Superior temporal gyrus (tissue), 1 donor: ENCODE measurements around the gene OPN1SW.

Experiments used
- DNase-seq: peaks from one replicate; pipeline ENCODE4 v3.0.0-alpha.2; 2016; ENCODE audit errors: extremely low spot score

OPN1SW gene

DNA sequence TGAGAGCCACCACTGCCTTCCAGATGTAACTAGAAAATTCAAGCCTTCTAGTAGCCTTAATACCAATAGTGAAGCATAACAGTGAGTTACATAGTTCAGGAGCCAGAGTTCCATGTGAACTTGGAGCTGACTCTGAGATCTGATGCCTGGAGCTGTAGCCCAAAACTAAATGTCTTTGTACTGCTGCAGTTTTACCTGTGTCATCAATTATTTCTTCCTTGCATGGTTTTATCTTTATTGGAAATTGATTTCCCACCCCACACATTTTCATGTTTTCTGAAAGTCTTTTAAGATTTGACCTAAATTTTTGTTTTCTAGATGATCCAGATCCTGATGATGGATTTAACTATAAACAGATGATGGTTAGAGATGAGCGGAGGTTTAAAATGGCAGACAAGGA, 17.0 kb downstream of the OPN1SW start:
- no peak for DNase-seq

DNA sequence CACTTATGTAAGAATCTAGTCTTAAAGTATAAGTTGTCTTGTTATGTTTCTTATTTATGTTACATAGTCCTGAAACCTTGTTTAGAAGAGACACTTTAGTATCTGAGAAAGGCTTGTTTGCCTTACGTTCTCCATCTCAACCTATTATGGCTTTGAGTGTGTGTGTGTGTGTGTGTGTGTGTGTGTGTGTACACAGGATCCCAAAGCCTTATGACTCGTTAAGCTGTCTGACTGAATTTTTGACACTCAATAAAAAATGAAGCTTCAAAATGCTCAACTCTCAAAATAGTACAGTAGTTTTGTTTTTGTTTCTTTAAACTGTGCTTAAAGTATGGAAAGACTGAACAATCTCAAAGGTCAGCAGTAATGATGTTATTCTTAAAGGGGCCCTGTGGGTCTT, 18.4 kb downstream of the OPN1SW start:
- DNase-seq: no peak

DNA sequence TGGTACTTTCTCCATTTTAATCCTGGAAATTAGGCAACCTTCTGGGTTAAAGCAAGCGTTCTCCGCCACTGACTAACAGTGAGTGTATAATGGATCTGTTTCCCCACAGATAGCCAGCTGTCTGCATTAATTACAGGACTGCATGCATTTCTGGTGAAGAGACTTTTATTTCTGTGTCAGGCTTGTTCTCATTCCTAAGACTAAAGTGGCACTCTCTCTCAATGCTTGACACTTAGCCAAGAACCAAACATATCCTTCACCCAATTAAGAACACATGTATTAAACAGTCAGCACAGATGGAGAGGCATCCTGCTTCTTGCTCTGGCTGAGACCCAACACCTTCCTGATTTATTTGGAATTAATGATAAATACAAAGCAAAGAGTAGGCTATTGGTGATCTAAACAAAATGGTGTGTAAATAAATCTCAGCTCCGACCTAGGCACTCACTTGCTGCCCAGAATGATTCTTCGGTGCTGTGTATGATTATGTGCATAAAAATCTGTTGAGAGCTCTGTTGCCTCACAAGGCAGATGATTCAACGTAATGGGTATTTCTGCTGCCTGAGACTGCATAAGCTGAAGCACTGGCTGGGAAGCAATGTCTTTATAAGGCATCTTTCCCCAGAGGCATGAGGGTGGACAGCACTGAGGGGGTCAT, 19.6 kb downstream of the OPN1SW start:
- DNase-seq: peak; percentile 62

DNA sequence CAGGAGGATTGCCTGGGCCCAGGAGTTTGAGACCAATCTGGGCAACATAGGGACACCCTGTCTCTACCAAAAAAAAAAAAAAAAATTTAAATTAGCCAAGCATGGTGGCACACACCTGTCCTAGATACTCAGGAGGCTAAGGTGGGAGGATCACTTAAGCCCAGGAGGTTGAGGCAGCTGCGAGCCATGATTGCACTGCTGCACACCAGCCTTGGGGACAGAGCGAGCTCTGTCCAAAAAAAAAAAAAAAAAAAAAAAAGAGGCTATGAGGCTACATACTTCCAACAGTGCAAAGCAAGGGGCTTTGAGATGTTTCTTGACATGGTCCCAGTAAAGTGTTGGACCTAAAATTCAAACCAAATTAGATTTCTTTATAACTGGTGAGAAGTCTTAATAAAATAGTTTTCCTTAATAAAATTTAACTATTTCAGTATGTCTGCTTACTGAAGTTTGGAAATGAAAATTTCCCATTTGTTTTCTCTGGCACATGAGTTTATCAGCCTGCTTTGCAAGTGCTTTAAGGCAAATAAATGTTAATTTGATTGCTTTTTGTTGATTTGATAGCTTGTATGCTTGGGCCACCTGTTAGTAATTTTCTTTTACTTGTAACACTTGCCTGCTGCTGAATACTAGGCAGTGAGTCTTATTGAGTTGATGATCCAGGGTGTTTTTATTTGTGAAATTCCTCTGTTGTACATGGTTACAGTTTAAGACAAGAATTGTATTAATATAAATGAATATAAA, 20.3 kb downstream of the OPN1SW start:
- DNase-seq: no peak

DNA sequence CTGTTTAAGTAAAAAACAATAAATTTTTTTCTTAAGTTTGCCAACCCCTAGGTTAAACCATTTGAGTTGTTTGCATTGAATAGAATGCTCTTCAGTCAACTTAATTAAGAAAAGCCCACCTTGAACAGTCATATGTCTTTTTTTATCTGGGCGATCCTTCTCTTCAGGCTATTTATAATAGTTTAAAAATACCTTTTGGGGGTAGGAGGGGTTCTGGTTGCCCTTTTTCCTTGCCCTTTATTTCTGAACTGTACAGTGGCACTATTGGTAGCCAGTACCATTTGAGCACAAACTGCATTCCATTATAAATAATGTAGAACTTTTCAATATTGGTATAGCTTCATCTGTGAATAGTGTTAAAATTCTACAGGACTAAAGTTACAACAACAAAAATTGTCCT, 23.3 kb downstream of the OPN1SW start:
- DNase-seq: no peak

DNA sequence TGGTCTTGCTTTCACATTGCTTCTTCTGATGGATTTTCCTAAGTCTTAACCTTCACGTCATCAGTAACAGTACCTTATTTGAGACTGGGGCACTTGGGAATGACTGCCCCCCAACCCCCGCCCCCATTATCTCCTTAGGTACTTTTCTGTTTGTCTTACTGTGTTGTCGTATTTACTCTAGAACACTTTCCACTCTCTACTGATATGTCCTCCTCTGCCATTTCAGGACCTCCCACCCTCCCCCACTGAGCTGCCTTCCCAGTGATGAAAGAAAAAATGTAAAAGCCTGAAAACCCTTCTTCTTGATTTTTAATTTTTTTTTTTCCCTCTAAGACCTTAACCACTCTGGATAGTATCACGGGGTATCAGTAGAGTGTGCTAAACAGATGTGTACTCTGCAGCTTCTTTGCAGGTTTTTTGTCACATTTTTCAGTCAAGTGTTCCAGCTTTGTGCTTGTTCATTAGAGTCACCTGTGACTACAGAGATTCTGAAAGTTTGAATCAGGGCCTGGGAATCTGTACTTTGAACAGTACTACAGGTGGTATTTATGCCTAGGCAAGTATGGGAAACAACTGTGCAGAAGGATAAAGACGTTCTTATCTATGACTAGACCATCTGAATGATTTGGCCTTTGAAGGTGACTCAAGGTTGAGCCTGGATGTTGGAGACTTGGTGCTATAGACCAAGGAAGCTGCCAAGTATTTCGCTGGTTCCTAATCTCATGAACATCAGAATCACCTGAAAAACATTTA, 28.1 kb downstream of the OPN1SW start:
- no peak for DNase-seq

DNA sequence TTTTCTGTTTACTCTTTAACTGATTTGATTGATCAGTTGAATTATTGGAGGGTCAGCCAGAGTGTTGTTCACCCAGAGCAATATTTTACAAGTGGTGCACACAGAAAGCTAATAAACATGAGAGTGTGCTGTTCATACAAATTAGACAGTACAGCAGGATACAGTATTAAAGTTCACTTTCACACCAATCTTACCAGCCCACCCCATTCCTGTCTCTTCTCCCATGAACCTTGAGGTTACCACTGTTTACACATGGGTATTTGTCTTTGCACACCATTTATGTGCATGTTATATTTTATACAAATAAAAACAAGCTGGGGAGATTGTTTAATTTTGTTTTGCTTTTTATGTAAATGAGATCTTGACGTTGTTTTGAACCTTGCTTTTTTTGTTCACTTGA, 29.9 kb downstream of the OPN1SW start:
- DNase-seq: no peak

DNA sequence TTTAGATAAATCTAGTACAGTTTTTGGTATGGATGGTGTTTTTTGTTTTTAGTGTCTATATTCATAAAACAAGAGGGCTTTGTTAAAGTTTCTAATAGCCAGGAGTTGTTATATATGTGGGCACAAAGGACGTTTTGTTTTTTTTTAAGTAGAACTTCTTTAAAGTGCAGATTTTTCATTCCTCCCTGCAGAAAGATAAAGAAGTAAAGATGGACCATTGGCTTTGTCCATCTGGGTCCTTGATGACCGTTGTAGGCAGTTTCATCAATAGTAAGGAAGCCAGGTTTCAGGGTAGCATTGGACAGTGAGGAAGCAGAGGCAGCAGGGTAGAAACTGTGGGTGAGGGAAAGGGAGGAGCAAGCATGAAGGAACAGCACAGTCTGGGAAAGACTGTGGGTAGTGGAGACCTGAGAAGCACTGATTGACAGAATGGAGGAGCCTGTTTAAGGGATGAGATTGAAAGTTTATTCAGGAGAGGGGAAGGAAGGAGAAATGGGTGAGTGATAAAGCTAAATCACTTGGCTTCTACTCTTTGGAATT, 31.2 kb downstream of the OPN1SW start:
- no peak for DNase-seq

DNA sequence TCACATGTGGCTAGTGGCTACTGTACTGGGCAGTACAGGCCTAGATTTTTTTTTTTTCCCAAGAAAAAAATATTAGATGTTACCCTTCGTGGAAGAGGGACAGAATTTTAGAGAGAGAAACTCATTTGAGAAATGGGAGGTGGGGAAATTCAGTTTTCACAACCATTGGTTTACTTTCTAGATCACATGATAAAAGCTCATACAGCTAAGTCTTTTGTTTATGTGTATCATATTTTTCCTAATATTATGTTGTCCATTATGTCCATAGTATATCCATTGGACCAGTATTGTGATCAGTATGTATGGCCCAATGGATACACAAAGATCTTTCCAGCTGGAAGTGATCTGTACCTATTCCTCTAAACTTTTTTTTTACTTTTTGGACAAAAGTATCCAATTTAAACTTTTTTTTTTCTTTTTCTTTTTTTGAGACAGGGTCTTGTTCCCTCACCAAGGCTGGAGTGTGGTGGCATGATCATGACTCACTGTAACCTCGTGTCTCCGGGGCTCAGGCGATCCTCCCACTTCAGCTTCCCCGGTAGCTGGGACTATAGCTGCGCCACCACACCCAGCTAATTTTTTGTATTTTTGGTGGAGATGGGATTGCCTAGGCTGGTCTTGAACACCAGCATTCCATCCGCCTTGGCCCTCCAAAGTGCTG, 32.4 kb downstream of the OPN1SW start:
- DNase-seq: no peak

DNA sequence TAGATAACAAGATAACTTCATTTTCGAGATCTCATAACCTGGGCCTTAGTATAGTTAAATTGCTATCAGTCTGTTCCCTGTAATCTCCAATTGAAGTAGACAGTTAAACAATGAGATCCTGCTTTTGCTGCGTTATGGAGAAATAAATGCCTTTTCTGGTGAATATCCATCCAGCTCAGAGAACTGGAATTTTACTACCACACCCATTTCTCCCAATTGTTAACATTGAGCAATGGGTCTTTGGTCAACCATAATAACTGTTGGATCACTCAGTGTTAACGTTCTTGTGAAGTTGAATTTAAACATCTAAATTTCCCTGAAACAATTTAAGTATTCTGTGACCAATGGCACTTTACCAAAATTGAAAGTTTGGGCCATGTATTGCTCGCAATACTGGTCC, 33.4 kb downstream of the OPN1SW start:
- no peak for DNase-seq

DNA sequence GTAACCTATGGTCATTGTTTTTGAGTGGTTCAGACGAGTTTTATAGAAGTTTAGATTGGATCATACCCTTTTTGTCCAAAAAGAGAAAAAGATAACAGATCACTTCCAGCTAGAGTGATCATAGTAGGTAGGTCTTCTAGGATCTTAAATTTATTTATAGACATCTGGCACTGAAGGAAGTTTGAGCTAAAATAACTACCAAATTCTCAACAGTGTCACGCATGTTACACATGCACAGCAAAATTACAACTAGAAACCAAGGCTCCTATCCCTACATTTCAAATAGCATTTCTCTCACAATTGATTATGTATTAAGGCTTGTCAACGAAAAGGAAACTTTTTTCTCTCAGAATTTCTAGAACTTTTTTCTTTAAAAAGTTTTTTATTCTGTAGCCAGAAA, 34.1 kb downstream of the OPN1SW start:
- no peak for DNase-seq

DNA sequence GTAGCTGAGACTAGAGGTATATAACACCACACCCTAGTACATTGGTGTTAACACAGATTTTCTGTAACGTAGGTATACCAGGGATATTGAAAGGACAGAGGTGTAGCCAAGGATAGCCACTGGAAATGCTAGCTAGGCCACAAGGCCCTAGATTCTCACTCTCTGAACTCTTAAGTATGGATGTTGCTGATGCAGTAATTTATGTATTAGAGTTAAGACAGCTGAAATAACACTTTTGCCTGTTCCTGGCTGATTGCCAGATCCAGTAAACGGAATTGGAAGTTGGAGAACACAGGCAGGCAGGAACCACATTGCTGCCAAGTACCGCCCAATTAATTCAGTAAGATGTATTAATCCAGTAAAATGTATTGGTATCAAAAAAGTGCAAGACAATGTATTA, 34.6 kb downstream of the OPN1SW start:
- DNase-seq: no peak

DNA sequence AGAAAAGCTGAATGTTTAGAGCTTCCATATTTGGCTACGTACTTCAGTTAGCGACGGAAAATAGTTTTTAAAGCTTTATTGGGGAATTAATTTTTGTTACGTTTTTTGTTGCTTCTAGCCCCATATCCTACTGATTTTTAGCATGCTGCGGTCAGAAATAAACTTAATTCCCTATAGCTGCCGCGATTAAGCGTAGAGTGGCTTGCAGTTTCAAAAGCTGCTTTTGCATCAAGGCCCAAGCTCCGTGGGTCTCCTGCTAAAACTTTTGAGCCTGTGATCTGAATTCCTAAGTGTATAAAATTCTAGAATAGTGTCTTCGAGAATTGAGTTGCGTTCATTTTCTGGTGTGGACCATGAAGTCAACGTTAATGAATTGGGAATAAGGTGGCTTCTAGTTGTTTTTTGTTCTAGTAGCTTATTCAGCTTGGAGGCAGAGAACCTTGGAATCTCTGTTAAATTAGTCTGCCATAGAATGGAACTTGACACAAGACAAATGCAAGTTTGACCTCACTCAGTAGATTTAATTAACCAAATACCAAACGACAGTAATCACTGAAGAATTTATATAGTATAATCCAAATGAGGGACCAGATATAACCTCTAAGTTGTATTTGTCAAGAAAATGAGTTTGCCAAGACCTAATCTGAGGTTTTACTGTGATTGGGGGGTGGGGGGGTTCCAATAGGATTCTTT, 35.5 kb downstream of the OPN1SW start:
- DNase-seq: no peak

DNA sequence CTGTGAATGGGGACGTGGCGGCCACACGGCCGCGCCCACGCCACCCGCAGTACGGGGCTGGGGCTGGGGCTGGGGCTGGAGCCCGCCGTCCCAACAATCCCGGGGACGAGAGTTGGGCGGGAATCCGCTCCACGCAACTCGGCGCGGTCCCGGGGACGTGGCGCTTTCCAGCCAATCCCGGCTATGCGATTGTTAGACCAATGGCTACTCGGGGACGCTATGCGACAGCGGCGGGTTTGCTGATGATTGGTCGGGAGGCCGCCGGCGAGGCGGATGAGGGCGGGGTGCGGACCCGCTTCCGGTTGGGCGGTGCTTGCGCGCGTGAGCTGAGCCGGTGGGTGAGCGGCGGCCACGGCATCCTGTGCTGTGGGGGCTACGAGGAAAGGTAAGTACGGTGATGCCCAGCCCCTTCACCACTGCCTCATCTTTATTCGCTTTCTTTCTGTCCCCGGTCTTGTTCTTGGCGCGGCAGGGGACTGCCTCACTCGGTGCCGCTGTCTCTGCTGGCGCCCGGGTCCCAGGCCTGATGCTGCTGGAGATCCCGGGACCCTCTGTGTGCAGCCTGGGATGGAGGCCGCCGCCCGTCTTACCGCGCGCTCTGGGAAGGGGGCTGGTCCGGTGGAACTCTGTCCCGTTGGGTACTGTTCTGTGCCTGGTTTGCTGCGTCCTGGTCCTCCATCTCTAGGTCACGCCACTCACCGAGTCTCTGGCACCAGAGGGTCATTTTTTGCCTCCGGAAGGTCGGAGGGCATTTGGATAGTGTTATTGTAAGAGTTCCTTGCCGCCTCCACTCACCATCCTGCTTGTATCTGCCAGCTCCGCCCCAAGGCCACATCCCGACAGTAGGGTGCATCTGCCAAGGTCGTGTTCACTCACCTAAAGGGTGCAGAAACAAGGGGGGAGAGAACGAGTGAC, 36.3 kb downstream of the OPN1SW start, which contains the start of gene CALU:
Gene CALU, plus strand, starts transcription at position 312 of the 915 bp plus-strand sequence. CDS start 9,225 bp downstream, outside the sequence.
- DNase-seq: peak; percentile 97

DNA sequence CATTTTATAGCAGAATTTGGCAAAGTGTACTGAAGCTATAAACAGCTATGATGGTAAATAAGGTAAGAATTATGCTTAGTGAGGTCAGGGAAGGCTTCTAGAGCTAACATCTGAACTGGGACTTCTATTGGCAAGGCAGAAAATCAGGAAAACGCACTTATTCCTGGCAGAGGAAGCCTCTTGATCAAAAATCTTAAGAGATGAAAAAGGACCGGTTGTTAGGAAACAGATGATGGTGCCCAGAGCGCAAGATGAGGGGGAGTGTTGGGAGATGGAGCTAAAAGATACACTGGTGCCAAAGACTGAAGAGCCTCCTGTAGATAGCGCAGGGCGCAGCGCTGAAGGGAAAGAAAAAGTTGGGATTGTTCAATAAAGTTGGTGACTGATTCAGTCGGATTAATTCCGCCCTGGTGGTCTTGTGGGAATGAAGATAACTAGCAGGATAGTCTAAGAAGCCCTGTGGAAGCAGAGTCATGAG, 37.0 kb downstream of the OPN1SW start:
- no peak for DNase-seq

DNA sequence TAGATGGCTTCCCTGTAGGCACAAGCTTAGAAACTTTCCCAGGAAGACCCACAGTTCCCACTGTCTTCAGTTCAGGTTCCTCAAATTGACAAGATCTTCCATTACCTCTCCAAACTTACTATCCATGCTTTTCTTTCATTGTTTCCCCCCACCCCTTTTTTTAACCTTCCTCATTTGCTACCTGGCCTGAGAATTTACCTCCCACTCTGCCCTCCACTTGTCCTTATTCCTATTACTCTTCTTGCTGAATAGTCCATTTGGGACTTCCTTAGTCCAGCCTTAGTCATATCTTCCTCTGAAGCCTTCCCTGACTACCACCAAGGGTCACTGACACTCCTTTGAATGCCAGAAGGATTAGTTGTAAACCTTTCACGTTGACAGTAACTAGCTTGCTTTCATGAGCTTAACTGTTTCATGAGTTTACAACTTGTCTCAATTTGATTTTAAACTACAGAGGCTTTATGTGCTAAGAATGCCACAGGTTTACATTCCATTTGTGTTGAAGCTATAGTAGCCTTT, 37.7 kb downstream of the OPN1SW start:
- DNase-seq: no peak

DNA sequence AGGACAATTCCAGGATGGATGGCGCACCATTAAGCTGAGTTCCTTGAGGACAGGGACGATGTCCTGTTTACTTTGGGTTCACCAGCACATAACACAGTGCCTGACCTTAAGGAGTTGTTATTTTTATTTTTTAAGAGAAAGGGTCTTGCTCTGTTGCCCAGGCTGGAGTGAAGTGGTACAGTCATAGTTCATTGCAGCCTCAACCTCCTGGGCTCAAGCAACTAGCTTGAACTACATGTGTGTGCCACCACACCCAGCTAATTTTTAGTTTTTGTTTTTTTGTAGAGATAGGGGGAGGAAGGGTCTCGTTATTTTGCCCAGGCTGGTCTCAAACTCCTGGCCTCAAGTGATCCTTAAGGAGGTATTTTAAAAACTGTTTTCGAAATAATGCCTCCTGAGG, 38.2 kb downstream of the OPN1SW start:
- no peak for DNase-seq

DNA sequence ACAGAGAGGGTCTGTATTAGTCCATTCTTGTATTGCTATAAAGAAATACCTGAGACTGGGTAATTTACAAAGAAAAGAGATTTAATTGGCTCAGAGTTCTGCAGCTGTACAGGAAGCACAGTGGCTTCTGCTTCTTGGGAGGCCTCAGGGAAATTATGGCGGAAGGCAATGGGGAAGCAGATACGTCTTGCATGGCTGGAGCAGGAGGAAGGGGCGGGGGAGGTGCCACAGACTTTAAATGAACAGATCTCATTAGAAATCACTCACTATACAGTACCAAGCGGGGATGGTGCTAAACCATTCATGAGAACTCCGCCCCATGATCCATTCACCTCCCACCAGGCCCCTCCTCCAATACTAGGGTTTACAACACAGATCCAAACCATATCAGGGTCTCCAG, 40.2 kb downstream of the OPN1SW start:
- no peak for DNase-seq

DNA sequence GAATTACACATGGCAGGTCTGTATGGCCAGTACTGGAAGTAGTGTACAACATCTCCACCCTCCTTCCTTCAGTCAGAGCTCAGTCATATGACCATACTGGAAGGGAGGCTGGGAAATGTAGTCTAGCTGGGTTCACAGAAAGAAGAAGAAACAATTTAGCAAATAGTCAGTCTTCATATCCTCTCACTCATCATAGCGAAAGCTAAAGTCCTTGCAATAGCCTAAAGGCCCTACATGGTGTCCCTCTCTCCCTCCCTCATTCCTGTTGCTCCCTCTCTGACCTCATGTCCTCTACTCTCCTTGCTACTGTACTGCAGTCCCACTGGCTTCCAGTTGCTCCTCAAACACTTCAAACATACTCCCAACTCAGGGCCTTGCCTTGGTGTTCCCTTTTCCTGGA, 40.7 kb downstream of the OPN1SW start:
- no peak for DNase-seq

DNA sequence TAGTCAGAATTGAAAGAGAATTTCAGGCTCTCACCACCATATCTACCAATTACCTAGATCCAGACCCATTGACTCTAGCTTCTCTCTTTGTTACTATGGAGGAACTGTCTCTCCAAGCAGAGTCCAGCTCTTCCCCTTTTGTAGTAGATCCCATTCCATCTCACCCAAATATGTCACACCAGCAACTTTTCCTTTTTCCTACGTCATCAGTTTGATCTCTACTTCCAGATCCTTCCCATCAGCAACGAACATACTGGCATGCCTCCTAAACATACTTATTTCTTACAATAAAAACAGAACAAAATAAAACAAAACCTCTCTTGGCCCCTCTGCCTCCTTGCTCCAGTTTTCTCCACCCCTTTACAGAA, 42.3 kb downstream of the OPN1SW start:
- no peak for DNase-seq
